ENCODE results near the gene HIC1.

Gene HIC1

GRCh38 chr17:2051933-2052559 is 2.9 kb upstream of the HIC1 start:
- H3K4me3 ChIP-seq (ENCODE audit: low read length), result no peak overlapping the region
- peaks cover 37% of the 10 kb centered on the region for H3K4me1 ChIP-seq (ENCODE audit: control insufficient read depth, insufficient read depth, low read length)
- H3K27me3 ChIP-seq (ENCODE audit: control insufficient read depth, insufficient read depth, low read length), result peaks cover 50% of the 10 kb centered on the region

GRCh38 chr17:2053380-2054261 is 1.3 kb upstream of the HIC1 start:
- H3K27me3 ChIP-seq (ENCODE audit: control insufficient read depth, insufficient read depth, low read length), result peaks cover 66% of the 10 kb centered on the region
- peaks cover 46% of the 10 kb centered on the region for H3K4me1 ChIP-seq (ENCODE audit: control insufficient read depth, insufficient read depth, low read length)
- H3K36me3 ChIP-seq (ENCODE audit: control insufficient read depth, insufficient read depth, low read length), result no peaks in the 10 kb centered on the region

More at GRCh38 chr17:2051933-2052559, 2.9 kb upstream of the HIC1 start:
- Histone ChIP-seq H3K9me3 (ENCODE audit: control insufficient read depth, low read length) (no peaks in the 10 kb centered on the region), H3K9ac (ENCODE audit: low read length) (no peak overlapping the region), H3K36me3 (ENCODE audit: control insufficient read depth, insufficient read depth, low read length) (no peaks in the 10 kb centered on the region)

GRCh38 chr17:2054262-2054511 is 716 bp upstream of the HIC1 start:
- Histone ChIP-seq H3K36me3 (ENCODE audit: control insufficient read depth, insufficient read depth, low read length) (no peaks in the 10 kb centered on the region), H3K27me3 (ENCODE audit: control insufficient read depth, insufficient read depth, low read length) (peaks cover 69% of the 10 kb centered on the region), H3K4me1 (ENCODE audit: control insufficient read depth, insufficient read depth, low read length) (peaks cover 45% of the 10 kb centered on the region), H3K4me3 (ENCODE audit: low read length) (no peak overlapping the region), H3K9me3 (ENCODE audit: control insufficient read depth, low read length) (no peaks in the 10 kb centered on the region), H3K9ac (ENCODE audit: low read length) (no peak overlapping the region)

More at GRCh38 chr17:2053380-2054261, 1.3 kb upstream of the HIC1 start:
- H3K4me3 ChIP-seq (ENCODE audit: low read length), result no peak overlapping the region
- H3K9ac ChIP-seq (ENCODE audit: low read length), result no peak overlapping the region
- H3K9me3 ChIP-seq (ENCODE audit: control insufficient read depth, low read length), result no peaks in the 10 kb centered on the region

- H3K9ac ChIP-seq (ENCODE audit: low read length), result peak overlapping the region; percentile 57
- H3K4me1 ChIP-seq (ENCODE audit: control insufficient read depth, insufficient read depth, low read length), result peaks cover 52% of the 10 kb centered on the region
- H3K9me3 ChIP-seq (ENCODE audit: control insufficient read depth, low read length), result no peaks in the 10 kb centered on the region
- no peaks in the 10 kb centered on the region for H3K36me3 ChIP-seq (ENCODE audit: control insufficient read depth, insufficient read depth, low read length)
- H3K4me3 ChIP-seq (ENCODE audit: low read length), result no peak overlapping the region
- peaks cover 72% of the 10 kb centered on the region for H3K27me3 ChIP-seq (ENCODE audit: control insufficient read depth, insufficient read depth, low read length)
Observed at GRCh38 chr17:2055292-2056205, 646 bp downstream of the HIC1 start.

GRCh38 chr17:2056206-2057174 is 1.6 kb downstream of the HIC1 start:
- no peak overlapping the region for H3K4me3 ChIP-seq (ENCODE audit: low read length)
- peaks cover 61% of the 10 kb centered on the region for H3K4me1 ChIP-seq (ENCODE audit: control insufficient read depth, insufficient read depth, low read length)
- H3K9ac ChIP-seq (ENCODE audit: low read length), result peak overlapping the region; percentile 47

GRCh38 chr17:2057175-2057759 is 2.4 kb downstream of the HIC1 start:
- H3K36me3 ChIP-seq (ENCODE audit: control insufficient read depth, insufficient read depth, low read length), result peaks cover 5% of the 10 kb centered on the region
- no peak overlapping the region for H3K9ac ChIP-seq (ENCODE audit: low read length)
- peaks cover 68% of the 10 kb centered on the region for H3K4me1 ChIP-seq (ENCODE audit: control insufficient read depth, insufficient read depth, low read length)
- H3K27me3 ChIP-seq (ENCODE audit: control insufficient read depth, insufficient read depth, low read length), result peaks cover 60% of the 10 kb centered on the region
- H3K4me3 ChIP-seq (ENCODE audit: low read length), result no peak overlapping the region
- no peaks in the 10 kb centered on the region for H3K9me3 ChIP-seq (ENCODE audit: control insufficient read depth, low read length)

More at GRCh38 chr17:2056206-2057174, 1.6 kb downstream of the HIC1 start:
- Histone ChIP-seq H3K36me3 (ENCODE audit: control insufficient read depth, insufficient read depth, low read length) (peaks cover 5% of the 10 kb centered on the region), H3K9me3 (ENCODE audit: control insufficient read depth, low read length) (no peaks in the 10 kb centered on the region), H3K27me3 (ENCODE audit: control insufficient read depth, insufficient read depth, low read length) (peaks cover 68% of the 10 kb centered on the region)

GRCh38 chr17:2057760-2058585 is 3.1 kb downstream of the HIC1 start:
- Histone ChIP-seq H3K9me3 (ENCODE audit: control insufficient read depth, low read length) (no peaks in the 10 kb centered on the region), H3K36me3 (ENCODE audit: control insufficient read depth, insufficient read depth, low read length) (peaks cover 9% of the 10 kb centered on the region), H3K27me3 (ENCODE audit: control insufficient read depth, insufficient read depth, low read length) (peaks cover 58% of the 10 kb centered on the region), H3K4me3 (ENCODE audit: low read length) (no peak overlapping the region), H3K4me1 (ENCODE audit: control insufficient read depth, insufficient read depth, low read length) (peaks cover 68% of the 10 kb centered on the region), H3K9ac (ENCODE audit: low read length) (peak overlapping the region; percentile 34)

- Histone ChIP-seq H3K9ac (ENCODE audit: low read length) (peak overlapping the region; percentile 53), H3K36me3 (ENCODE audit: control insufficient read depth, insufficient read depth, low read length) (peaks cover 9% of the 10 kb centered on the region), H3K4me1 (ENCODE audit: control insufficient read depth, insufficient read depth, low read length) (peaks cover 62% of the 10 kb centered on the region), H3K27me3 (ENCODE audit: control insufficient read depth, insufficient read depth, low read length) (peaks cover 49% of the 10 kb centered on the region), H3K9me3 (ENCODE audit: control insufficient read depth, low read length) (no peaks in the 10 kb centered on the region), H3K4me3 (ENCODE audit: low read length) (no peak overlapping the region)
Observed at GRCh38 chr17:2058586-2059546, 4.0 kb downstream of the HIC1 start.

GRCh38 chr17:2059547-2060384 is 4.9 kb downstream of the HIC1 start:
- Histone ChIP-seq H3K4me3 (ENCODE audit: low read length) (no peak overlapping the region), H3K9ac (ENCODE audit: low read length) (peak overlapping the region; percentile 53)

More at GRCh38 chr17:2059547-2060384, 4.9 kb downstream of the HIC1 start:
- Histone ChIP-seq H3K27me3 (ENCODE audit: control insufficient read depth, insufficient read depth, low read length) (peaks cover 40% of the 10 kb centered on the region), H3K36me3 (ENCODE audit: control insufficient read depth, insufficient read depth, low read length) (peaks cover 9% of the 10 kb centered on the region), H3K4me1 (ENCODE audit: control insufficient read depth, insufficient read depth, low read length) (peaks cover 53% of the 10 kb centered on the region), H3K9me3 (ENCODE audit: control insufficient read depth, low read length) (no peaks in the 10 kb centered on the region)

Data from mucosa of stomach (tissue), 1 donor.